NCI-H2227 treated with DMSO at 0.1 percent for 48 hours (cell line): ENCODE results near the gene GMEB2.
A peak's percentile ranks its signal among the peaks of the same experiment; 100 is the strongest.
"Not testable (repeated sequence)": the region's sequence is repeated elsewhere in the genome, so short reads cannot be mapped to it uniquely, and the experiment has no call there.

ENCODE experiments used
- DNase-seq: peaks from one replicate; lab custom pipeline; 2025; lab: John Stamatoyannopoulos, UW

GMEB2 gene

GRCh38 chr20:63560333-63560805, 66.5 kb downstream of the GMEB2 start:
- no peak for DNase-seq

DNA sequence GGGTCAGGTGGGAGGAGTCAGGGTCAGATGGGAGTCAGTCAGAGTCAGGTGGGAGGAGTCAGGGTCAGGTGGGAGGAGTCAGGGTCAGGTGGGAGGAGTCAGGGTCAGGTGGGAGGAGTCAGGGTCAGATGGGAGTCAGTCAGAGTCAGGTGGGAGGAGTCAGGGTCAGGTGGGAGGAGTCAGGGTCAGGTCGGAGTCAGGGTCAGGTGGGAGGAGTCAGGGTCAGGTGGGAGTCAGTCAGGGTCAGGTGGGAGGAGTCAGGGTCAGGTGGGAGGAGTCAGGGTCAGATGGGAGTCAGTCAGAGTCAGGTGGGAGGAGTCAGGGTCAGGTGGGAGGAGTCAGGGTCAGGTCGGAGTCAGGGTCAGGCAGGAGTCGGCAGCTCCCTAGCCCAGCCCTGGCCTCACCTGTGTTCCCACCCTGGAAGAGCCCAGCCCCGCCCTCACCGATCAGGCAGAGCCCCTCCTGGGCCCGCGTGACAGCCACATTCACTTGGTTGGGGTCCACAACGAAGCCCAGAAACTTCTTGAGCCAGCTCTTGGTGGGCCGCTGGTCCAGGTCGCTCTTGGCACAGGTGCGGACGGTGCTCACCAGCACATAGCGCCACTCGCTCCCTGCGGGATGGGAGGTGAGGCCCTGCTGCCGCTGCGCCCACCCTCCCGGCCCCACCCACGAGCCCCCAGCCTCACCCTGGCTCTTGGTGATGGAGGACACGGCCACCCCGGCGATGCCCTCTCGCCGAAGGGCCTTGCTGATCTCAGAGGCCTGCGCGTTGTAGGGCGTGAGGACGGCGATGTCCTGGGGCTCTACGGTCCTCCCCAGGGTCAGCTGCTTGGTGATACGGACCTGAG, 67.2 kb downstream of the GMEB2 start:
- DNase-seq, result not testable (repeated sequence)

DNA sequence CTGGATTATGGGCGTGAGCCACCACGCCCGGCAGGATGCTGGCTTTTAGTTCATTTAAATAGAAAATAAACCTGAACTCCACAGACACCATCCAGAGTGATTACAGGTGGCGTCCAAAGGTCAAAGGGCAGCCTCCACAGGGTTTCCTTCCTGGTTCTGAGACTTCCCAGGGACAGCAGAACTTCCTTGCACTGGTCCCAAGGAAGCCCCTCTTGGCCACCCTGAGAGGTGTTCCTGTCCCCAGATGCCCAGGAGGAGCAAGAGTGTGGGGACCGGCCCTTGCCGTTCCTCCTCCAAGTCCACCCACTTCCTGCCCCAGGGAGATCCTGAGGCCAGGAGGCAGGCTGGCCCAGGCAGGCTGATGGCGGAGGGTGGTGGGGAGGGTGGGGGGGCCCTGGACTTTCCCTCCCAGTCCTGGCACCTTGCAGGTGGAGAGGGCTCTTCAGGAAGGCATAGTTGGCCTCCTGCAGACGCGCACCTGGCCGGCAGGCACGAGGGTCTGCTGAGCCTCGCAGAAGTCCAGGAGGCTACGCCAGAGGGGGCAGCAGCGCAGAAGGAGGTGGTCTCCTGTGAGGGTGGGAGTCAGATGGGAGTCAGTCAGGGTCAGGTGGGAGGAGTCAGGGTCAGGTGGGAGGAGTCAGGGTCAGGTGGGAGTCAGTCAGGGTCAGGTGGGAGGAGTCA, 68.0 kb downstream of the GMEB2 start:
- DNase-seq, result no peak

- no peak for DNase-seq
Measured at GRCh38 chr20:63557481-63557891, 69.4 kb downstream of the GMEB2 start.

DNA sequence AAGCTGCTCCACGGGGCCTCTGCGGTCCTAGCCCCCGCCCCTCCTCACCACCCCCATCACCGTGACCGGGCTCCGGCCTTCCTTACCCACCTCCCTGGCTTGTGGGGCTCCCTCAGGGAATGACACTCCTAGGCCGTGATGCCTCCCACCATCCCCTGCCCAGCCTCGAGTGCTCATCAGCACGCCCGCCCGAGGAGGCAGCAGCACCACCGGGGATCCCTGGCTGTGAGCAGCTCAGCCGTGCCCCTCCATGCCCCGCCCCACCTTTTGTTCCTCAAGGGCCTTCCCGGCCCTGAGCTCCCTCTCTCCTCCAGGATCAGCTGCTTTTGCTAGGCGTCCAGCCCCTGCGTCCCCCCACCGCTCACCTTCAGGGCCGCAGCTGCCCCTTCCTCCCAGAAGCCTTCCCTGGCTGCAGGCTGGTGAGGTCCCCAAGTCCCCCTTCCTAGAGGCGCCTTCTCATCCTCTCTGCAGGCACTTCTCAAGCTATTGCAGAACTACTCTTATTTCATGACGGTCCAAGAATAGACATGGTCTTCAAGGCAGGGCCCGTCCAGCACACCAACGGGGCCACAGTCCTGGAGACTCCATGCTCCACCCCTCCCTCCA, 69.9 kb downstream of the GMEB2 start:
- DNase-seq, result no peak

- no peak for DNase-seq
Measured at GRCh38 chr20:63555661-63556381, 71.1 kb downstream of the GMEB2 start.

DNA sequence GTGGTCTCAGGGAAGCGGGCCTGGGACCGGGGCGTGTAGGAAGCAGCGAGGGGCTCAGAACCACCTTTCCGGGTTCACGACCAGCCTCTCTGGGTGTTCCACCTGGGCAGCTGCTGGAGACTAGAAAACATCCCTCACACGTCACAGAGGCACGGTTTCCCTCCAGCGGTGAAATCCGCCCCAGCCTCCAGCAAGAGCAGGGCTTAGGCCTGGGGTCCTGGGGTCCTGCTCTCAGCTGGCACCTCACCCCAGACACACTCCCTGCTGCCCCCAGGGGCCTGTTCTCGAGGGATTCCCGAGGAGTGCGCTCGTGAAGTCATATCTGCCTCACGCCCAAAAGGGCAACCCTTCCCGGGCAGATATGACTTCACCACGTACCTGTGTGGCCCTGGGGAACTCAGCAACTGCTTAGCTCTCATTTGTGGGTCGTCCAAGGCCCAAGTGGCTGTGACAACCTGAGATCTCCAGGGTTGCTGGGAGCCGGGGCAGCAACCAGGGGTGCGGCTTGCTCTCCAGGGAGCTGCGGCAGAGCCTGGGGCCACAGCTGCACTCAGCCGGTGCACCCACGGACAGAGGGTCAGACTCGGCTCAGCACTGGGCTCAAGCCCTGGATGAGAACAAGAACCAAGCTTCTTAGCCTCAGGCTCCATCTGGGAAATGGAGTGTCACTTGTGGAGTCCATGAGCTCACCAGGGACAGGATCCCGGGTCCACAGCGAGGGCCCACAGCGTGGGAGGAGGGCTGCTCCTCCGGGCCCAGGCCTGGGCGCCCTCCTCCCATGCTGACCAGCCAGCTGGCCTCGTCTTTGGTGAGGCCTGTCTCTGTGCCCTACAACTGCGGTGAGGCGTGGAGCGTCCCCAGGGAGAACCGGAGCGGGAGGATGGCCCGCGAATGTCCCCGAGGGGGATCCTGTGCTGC, 72.3 kb downstream of the GMEB2 start:
- no peak for DNase-seq

- no peak for DNase-seq
Measured at GRCh38 chr20:63553933-63554290, 73.0 kb downstream of the GMEB2 start, which contains the start of gene FNDC11. Gene FNDC11, plus strand, starts transcription at chr20:63554159. Its CDS starts 1,505 bp downstream, at chr20:63555664.

- DNase-seq, result peak; percentile 83
Measured at GRCh38 chr20:63553251-63553932, 73.5 kb downstream of the GMEB2 start.

GRCh38 chr20:63552481-63553249, 74.2 kb downstream of the GMEB2 start:
- no peak for DNase-seq

- no peak for DNase-seq
Measured at GRCh38 chr20:63551068-63551467, 75.8 kb downstream of the GMEB2 start.

GRCh38 chr20:63549679-63550282, 77.1 kb downstream of the GMEB2 start:
- DNase-seq, result no peak

DNA sequence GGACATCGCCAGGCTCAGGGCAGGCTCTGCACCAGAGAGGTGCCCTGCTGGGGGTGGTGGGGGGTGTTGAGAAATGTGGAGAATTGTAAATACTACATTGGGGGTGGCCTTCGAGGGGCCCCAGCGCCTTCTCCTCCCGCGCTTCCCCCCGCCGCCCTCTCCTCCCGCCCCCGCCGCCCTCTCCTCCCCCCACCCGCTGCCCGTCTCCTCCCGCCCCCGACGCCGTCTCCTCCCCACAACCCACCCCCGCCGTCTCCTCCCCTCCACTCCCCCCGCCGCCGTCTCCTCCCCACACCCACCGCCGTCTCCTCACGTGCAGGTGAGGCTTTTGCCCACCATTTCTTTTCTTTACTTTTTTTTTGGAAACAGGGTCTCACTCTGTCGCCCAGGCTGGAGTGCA, 77.9 kb downstream of the GMEB2 start:
- DNase-seq, result no peak

DNA sequence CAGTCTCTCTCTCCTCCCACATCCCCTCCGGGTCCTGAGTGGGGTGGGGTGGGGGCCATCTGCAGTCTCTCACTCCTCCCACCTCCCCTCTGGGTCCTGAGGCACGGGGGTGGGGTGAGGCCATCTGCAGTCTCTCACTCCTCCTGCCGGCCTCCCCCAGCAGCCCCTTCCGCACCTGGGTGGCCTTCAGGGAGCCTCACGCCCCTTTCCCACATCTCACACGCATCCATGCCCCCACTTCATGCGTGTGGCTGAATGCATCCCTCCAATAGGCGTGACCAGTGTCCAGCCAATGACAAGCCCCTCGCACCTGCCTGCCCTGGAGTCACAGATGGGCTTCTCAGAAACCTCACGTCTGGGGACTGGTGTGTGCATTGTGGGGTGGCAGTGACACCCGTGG, 78.4 kb downstream of the GMEB2 start:
- no peak for DNase-seq

GRCh38 chr20:63547725-63548480, 79.0 kb downstream of the GMEB2 start, which contains the start of gene SRMS:
Gene SRMS, minus strand, starts transcription at chr20:63547749. Its CDS starts 286 bp downstream, at chr20:63547463.
- no peak for DNase-seq

GRCh38 chr20:63546956-63547724, 79.8 kb downstream of the GMEB2 start:
- no peak for DNase-seq

DNA sequence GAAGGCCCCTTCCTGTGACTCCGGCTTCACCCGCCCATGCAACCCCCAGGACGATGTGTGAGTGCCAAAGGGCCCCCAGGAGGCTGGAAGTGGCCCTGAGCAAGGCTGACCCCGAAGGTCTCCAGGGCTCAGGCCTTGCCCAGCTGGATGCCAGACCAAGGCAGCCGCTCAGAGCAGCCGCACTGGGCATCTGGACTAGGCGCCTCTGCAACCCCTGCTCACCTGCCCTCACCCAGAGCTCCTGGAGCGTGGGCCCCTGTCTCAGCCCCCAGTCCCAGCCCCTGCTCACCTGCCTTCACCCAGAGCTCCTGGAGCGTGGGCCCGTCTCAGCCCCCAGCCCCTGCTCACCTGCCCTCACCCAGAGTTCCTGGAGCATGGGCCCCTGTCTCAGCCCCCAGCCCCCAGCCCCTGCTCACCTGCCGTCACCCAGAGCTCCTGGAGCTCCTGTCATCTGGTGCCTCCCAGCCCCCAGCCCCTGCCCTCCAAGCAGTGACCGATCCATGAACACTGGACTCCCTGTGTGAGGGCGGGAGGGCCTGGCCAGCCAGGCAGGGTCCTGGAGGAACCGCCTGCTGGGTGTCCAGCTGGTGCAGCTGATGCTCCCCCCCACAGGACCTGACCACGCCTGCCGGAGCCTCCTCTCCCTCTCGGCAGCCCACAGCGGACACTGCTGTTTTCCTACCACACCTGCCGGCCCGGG, 80.5 kb downstream of the GMEB2 start:
- no peak for DNase-seq
